ENCODE measurements around the gene GMCL1.
A peak's percentile ranks its signal among the peaks of the same experiment; 100 is the strongest.
"Not testable (repeated sequence)": the region's sequence is repeated elsewhere in the genome, so short reads cannot be mapped to it uniquely, and the experiment has no call there.

GMCL1 gene

GRCh38 chr2:69848186-69848790 lies 18.8 kb downstream of the GMCL1 start:
- no peak for DNase-seq

- no peak for DNase-seq
Observed at GRCh38 chr2:69858261-69858660, 28.8 kb downstream of the GMCL1 start.

- DNase-seq: no peak
Observed at GRCh38 chr2:69863298-69863697, 33.8 kb downstream of the GMCL1 start.

- no peak for DNase-seq
Observed at GRCh38 chr2:69888451-69888850, 59.0 kb downstream of the GMCL1 start.

GRCh38 chr2:69889302-69889701 lies 59.8 kb downstream of the GMCL1 start:
- DNase-seq: no peak

- DNase-seq: no peak
Observed at GRCh38 chr2:69890881-69891280, 61.4 kb downstream of the GMCL1 start.

GRCh38 chr2:69892838-69893424 lies 63.5 kb downstream of the GMCL1 start:
- DNase-seq: not testable (repeated sequence)

GRCh38 chr2:69893684-69894551 lies 64.5 kb downstream of the GMCL1 start, which contains the start of gene SNRNP27:
TSS of gene SNRNP27 (plus strand) at chr2:69893956. CDS start at chr2:69893985, 29 bp downstream.
- DNase-seq: peak; percentile 78

- not testable (repeated sequence) for DNase-seq
Observed at GRCh38 chr2:69894737-69895136, 65.3 kb downstream of the GMCL1 start.

- no peak for DNase-seq
Observed at GRCh38 chr2:69902213-69902922, 72.9 kb downstream of the GMCL1 start.

GRCh38 chr2:69907216-69907615 lies 77.8 kb downstream of the GMCL1 start:
- no peak for DNase-seq

- no peak for DNase-seq
Observed at GRCh38 chr2:69911985-69912563, 82.6 kb downstream of the GMCL1 start.

GRCh38 chr2:69914164-69914949 lies 84.9 kb downstream of the GMCL1 start:
- DNase-seq: no peak

GRCh38 chr2:69914950-69915945 lies 85.8 kb downstream of the GMCL1 start, which contains the start of gene MXD1:
TSS of gene MXD1 (plus strand) at chr2:69915109. CDS start at chr2:69915331, 222 bp downstream.
- peak; percentile 99 for DNase-seq

- DNase-seq: no peak
Observed at GRCh38 chr2:69916106-69916505, 86.6 kb downstream of the GMCL1 start.

GRCh38 chr2:69917852-69918251 lies 88.4 kb downstream of the GMCL1 start:
- no peak for DNase-seq

GRCh38 chr2:69918401-69918800 lies 88.9 kb downstream of the GMCL1 start:
- no peak for DNase-seq

- DNase-seq: no peak
Observed at GRCh38 chr2:69923116-69923515, 93.7 kb downstream of the GMCL1 start.

GRCh38 chr2:69926849-69927515 lies 97.5 kb downstream of the GMCL1 start:
- DNase-seq: no peak
